GM18519 (cell line): Measurements from ENCODE around the gene C1QTNF5.

Experiments
- ATAC-seq: cut with Tn5 transposase; IDR thresholded peaks from one replicate; pipeline ENCODE4 v1.9.1; 2021; ENCODE audit warnings: mild to moderate bottlenecking, moderate library complexity; ENCODE audit not compliant: unreplicated experiment, low FRiP score

Gene C1QTNF5

GRCh38 chr11:119373921-119374631 is 33.4 kb upstream of the C1QTNF5 start:
- no peak for ATAC-seq

DNA sequence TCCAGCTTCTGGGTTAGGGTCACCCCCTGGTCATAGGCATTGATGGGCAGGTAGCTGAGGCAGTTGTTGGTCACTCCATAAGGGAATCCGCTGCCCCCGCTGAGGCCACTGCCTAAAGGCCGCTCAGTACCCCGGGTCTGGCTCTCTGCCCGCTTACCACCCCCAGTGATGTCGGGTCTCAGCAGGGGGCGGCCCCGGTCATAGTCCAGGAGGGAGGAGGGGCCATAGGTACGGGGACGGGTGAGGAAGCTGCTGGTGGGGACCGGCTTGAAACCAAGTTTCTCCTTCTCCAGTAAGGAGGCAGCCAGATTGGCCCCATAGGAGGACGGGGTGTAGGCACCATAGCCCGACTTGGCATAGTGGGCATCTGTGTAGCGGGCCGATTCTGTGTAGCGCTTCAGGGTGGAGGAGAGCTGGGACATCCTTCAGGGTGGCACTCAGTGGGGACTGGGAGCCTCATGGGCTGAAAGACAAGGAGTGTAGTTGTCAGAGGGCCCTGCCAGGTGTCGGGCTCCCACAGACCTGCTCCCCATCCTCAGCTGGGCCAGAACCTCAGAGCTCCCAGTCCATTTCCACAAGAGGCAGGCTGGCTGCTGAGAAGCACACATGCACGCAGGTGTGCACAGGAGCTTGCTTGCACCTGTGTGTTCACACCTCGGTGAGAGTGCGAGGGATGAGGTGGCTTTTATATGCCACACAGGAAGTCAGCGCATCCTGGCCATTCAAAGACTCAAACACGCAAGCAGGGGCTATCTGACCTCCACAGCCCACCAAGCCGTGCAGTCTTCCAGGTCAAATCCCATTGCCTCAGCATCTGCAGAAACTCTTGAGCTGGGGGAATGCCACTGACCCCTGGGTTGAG is 32.6 kb upstream of the C1QTNF5 start:
- ATAC-seq = no peak

- ATAC-seq = no peak
These were observed 31.8 kb upstream of the C1QTNF5 start for GRCh38 chr11:119372260-119373058.

GRCh38 chr11:119371778-119372182 is 31.1 kb upstream of the C1QTNF5 start:
- ATAC-seq = no peak

DNA sequence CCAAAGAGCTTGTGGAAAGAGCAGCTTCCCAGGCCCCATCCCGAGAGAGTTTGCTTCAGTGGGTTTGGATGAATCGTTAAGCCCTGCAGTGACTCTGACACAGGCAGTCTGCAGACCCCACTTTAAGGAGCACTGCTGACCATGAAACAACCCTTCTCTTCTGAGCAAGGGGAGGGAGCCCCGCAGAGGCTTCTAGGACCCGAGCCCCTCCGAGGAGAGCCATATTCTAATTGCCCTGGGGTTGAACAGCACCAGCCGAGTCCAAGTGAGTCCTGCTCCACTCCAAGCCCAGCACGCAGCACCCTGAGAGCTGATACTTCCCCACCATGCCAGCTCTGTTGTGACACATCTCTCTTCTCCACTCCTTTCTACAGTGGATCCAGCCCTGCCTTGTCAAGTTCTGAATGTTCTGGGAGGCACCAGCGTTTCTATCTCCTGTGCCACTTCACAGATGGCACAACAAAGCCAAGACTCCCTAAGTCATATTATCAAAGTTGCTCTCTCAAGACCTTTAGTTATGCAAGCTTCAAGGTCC is 30.5 kb upstream of the C1QTNF5 start:
- ATAC-seq = no peak

DNA sequence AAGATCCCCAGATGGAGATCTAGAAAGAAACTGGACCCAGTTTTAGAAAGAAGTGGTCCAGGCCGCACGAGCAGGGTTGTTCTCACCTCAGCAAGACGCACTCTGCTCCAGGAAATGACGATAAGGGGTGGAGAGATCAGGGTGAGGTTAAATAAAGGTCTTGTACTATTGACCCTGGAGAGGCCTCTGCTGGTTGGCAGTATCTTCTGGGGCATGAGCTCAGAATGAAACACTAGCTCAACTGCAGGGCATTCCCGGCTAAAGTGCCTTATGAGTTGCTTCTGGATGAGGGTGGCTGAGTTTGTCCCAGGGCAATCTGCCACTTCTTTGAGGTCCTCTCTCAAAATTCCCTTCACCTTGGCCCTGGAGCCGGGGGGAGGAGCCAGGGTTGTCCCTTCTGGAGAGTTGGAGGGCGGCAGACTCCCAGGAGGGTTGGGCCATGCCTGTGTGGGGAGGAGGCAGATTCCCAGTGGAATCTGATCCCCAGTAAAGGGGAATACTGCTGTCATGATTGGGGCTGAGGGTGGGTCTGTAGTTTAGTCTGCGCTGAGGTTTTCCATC is 29.9 kb upstream of the C1QTNF5 start:
- ATAC-seq = no peak

DNA sequence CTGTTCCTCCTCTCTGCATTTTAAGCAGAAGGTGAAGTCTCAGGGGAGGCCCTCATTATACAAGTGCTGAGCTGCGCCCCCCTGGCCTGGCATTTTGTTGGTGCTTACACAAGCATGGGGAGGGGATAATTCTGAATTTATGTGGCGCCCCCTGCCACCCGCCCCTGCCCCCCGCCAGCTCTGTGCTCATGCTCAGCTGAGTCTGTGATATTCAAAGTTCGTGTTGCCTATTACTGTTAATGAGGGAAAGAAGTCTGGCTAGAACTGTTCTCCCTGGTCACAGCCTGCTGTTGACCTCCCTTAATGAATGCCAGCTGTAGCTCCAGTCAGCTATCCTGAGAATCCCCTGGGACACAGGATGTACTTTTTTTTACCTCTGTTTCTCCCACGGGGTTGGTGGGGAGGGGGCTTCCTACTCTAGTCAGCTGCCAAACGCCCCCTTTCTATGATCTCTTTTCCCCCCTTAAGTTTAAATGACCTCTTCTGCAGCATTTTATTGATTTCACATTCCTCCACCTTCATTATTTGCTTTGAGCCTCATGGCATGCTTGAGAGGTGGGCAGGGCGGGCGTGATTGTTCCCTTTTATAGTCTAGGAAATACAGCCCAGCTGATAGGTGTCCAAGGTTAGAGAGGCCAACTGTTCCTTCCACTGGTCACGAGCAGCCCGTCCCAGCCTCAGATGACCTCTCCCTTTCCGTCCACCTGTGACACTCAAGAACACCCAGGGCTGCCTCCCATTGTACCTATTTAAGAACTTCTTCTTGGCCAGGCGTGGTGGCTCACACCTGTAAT is 28.6 kb upstream of the C1QTNF5 start:
- ATAC-seq = no peak

DNA sequence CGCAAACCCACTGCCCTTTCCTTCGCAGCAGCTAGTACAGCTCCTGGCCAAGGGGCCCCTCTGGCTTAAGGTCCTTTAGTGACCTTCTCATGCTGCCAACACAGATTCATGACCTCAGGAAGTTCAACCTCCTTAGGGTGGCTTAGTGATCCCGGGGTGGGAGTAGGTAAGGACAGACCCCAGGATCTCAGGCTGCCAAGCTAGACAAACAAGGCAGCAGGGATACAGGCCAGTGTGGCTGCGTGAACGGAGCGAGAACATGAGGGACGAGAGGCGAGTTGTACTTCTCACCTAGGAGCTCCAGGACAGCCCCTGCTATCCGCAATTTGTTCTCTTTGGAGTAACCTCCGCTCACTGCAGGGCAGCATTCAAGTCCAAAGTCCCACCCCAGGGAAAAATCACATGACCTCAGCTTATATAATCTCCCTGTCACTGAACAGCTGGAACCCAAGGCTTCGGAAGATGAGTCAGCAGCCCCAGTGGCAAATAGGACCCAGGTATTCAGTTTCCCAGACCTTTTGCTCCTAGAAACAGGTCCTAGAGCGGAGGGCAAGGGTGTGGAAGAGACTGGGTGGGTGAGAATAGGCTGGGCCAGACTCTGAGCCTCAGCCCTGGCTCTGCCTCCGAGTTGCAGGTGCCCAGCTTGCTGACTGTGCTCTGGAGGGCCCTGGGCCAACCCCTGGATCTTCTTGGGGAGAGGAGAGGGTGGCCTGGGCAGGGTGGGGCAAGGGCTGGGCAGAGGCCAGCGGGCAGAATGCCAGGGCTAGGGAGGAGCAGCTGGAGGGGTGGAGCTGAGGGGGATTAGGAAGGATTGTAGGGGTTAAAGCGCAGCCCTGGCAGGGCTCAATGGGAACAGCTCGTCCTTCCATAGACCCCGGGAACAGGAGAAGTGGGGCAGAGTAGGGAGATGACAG is 27.7 kb upstream of the C1QTNF5 start:
- ATAC-seq = no peak

DNA sequence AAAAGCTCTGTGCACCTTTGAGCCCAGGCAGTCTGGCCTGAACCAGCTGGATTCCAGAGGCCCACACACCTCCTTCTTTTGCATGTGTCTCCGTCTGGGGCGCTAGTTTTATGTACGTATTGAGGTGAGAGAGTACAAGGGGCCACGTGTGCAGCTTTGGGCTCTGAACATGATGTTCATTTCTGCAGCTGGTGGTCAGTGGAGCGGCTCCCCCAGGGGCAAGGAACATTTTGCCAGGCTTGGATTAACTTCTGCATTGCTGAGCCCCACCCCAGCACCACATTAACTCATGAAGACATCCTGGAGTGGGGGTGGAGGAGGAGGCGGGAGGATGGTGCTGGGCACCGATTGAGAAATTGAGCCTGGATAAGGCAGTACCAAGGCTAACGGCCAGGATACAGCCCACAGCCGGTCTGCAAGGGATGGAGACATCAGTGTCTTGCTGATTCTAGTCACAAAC is 27.0 kb upstream of the C1QTNF5 start:
- ATAC-seq = no peak

DNA sequence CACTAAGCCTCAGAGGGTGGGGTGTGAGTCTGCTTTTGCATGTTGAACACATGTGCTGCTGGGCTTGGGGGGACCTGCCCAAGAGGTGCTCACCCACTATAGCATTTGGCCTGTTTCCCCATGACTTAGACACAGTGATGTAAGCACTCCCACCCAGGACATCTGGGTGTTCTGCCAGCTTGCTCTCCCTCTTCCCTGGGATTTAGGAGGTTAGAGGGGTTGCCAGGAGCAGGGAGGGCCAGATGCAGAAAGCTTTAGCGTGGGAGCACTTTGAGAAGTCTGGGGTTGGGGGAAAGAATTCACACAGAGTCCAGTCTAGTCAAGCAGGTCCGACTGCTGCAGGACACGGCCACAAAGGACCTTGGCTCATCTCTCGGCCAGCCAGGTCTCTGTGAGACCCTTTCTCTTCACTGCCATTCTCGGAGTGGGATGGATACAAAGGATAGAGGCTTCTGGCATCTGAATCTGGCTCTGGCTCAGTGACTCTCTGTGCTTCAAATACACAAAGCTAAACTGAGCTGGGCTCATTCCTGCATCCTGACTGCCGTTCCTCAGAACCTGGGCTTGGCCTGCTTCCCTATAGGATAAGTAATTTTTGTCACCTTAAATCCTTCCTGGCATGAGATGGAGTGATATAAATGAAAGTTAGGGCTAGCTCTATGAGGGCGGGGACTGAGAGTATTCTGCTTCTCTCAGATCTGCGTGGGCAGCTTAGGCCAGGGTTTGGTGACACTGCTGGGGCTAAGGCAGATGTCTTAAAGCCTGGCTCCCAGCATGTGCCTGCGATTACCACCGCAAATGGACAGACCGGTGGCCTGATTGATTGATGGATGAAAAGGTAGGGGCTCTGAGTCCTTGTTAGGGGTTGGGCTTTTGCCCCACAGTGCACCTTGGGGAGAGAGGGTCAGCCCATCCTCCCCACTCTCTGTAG is 26.3 kb upstream of the C1QTNF5 start:
- no peak for ATAC-seq

- no peak for ATAC-seq
These were observed 24.4 kb upstream of the C1QTNF5 start for GRCh38 chr11:119365071-119365591.

DNA sequence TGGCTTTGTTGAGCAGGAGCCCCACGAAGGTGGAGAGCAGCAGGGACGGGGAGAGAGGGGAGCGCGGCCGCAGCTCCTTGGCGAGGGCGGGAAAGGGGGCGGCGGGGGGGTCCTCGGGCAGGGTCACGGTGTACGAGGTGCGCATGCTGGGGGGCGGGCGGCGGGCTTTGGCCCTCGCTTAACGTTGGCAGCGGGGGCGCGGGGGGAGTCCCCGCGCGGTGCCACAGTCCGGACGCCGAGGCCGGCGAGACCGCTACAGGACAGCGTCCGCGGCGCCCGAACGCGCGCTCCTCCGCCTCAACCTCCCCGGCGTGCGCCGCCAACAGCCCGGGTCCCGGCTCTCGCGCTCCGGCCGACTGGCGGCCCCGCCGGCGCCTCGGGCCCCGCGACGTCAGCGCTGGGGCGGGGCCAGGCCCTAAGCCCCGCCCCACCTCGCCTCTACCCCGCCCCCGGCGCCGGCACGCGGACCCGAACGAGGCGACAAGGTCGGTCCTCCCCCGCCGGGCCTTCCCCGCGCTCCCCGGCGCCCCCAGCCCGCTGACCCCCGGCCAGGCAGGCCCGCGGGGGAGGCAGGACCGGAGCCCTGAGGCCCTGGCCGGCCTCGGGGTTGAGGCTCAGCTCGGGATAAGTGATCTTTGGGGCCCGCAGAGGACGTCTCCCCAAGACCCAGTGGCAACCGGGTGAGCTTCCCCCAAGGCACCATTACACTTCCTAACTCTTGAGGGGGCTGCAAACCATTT is 23.3 kb upstream of the C1QTNF5 start:
- no peak for ATAC-seq

DNA sequence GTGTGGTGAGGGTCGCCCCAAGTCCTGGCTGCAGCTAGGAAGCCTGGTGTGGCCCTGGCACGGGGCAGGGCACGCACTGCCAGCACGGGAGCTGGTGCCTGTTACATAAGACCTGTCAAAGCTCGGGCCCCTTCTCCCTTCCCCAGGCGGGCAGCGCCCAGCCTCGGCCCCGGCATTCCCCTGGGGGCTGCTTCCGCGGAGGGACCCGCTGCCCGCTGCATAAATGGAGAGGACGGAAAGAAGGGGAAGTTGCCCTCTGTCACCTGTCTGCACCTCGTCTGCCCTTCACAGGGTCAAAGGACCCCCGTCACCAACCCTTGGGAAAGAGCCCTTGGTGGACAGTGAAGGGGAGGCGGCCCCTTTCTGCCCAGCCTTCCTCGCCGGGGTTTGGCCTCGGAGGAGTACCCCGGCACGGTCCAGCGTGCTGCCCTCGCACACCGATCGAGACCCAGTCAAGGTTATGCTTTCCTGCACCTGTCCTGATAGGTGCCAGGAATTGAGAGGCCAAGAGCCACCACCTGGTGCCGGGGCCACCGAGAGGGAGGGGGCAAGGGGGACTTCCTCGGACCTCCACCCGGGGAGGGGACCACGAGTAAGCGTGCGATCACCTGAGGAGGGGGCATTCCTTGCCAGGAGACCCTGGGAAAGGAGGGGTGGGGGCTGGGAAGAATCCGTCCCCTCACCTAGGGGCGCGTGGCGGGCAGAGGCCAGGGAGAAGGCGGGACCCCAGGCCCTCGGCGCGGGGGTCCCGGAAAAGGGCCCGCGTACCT is 22.6 kb upstream of the C1QTNF5 start:
- ATAC-seq = no peak

- no peak for ATAC-seq
These were observed 22.0 kb upstream of the C1QTNF5 start for GRCh38 chr11:119362741-119363080.

- ATAC-seq = no peak
These were observed 21.4 kb upstream of the C1QTNF5 start for GRCh38 chr11:119361941-119362725.
